ENCODE data around the gene PDZD2.

PDZD2 gene

DNA sequence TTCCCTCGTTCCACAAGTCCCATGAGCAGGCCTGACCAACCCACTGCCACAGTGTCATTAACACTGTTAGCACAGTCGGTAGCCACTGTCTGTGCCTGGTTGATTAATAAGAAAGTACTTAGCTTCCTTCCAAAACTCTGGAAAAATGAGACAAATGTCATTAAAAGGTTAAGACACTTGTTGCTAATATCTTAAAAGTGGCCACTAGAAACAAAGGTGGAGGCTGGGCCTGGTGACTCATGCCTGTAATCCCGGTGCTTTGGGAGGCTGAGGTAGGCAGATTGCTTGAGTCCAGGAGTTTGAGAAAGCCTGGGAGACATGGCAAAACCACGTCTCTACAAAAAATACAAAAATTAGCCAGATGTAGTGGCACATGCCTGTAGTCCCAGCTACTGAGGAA lies 194.0 kb downstream of the PDZD2 start:
- DNase-seq: no peak

- no peak for DNase-seq
Measured at GRCh38 chr5:31833710-31834109, 194.8 kb downstream of the PDZD2 start.

GRCh38 chr5:31844622-31845345 lies 205.9 kb downstream of the PDZD2 start:
- DNase-seq: no peak

DNA sequence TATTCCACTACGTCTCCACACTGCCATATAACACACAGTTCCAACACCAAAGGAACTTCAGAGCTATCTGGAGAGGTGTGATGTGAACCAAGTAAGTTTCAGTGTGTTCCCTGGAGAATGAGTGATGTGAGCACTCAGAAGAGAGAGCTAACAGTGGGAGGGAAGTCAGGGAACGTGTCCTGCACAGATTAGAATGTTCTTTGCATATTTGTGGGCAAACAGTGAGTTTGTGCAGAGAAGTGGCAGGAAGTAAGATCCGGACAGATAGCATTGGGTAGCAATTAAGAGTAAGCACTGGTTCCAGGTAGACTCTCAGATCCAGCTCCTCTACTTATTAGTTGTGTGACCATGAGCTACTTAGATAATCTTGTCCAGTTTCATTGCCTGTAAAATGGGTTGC lies 206.4 kb downstream of the PDZD2 start:
- no peak for DNase-seq

- no peak for DNase-seq
Measured at GRCh38 chr5:31846934-31847333, 208.0 kb downstream of the PDZD2 start.

- no peak for DNase-seq
Measured at GRCh38 chr5:31847354-31847753, 208.4 kb downstream of the PDZD2 start.

DNA sequence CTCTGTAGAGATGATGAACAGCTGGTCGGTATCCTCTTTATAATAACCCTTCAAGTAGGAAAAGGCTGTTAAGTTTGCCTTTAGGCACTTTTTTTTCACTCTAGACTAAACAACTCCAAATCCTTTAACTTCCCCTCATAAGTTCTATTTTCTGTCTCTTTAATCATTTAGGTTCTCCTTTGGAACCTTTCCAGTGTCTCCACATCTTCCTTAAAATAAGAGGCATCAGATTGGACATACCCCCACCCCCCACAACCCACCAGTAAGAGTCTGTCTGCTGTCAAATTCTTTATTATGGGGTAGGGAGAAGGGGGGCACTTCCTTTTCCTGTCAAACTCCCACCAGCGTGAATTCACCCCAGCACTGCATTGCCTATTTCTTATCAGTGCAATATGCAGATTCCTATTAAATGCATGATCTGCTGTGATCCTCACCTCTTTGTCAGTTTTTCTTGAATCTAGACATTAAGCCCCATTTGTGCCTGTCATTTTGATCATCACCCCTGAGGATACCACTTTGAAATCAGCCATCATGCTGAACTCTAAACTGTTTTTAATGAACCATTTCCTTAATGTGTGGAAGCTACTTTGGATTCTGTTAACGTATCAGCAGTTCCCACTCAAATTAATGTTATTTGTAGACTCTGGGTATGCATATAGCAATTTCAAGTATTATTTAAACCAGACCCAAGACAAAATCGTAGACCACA lies 212.2 kb downstream of the PDZD2 start:
- no peak for DNase-seq

- DNase-seq: no peak
Measured at GRCh38 chr5:31853398-31854135, 214.6 kb downstream of the PDZD2 start.

- peak; percentile 41 to 62 (median 61) for DNase-seq
Measured at GRCh38 chr5:31854181-31855133, 215.5 kb downstream of the PDZD2 start.

DNA sequence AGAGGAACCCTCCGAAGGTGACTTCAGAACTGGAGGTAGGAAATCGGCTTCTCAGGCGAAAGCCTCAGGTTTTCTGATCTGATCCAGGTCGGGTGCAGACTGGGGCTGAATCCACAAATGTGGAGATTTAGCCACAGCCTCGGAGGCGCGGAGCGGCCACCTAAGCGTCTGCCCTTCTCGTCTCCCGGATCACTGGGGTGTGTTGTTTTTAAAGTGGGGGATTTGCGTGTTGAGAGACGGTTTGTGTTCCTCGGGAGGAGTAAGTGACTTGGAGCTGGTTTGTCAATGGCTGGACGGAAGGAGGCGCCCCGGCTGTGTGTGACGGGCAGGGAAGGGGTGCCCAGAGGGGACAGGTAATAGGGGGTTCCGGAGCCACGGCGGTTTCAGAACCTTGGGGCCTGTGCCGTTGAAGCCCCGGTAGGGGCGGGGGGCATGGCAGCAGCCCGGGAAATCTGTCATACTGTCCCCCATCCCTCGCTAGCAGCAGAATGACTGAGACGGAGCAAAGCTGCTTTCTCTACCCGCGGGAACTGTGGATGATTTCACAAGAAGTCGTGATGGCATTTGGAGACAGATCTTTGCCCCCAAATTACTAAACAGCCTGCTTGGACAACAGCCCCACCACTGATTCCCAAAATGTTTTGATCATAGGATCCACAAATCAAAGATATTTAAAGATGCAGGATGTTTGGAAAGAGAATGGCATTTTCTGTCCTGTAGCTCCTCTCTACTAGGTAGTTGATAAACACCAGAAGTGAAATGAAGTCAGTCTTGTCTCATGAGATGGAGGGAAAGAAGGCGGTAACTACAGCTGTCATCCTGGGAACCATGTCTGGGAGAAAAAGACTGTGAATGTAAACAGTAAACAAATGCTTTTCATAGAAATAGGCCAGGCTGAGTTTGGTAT lies 216.5 kb downstream of the PDZD2 start:
- DNase-seq: peak in 1 of 3 donors; percentile 7

DNA sequence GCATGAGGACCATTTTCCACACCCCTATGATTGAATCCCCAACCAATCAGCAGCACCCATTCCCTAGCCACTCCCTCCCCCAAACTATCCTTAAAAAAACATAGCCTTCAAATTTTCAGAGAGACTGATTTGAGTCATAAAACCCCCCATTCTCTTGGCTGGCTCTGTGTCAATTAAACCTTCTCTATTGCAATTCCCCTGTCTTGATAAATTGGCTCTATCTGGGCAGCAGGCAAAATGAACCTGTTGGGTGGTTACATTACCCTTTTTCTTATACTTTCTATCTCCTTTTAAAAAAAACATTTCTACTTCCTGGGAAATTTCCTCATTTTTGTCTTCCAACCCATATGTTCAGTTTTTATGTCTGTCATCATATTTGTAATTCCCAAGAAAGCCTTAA lies 220.2 kb downstream of the PDZD2 start:
- DNase-seq: no peak

DNA sequence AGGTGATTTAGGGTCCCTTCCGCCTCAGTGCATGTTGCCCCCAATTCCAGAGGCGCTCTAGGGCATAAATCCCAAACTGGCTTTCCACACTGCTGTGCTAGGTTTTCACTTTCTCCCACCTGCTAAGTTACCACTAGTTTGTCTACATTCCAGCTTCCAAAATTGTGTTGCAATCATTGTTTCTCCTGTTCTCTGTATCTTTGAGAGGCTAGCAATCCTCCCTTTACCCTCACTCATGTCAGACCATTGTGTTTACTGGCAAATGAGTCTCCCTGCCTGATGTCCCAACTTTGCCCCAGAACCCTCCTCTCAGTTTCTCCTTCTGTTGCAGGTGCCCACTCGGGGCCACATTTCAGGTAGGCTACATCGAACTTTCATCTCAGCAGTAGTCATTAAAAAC lies 221.3 kb downstream of the PDZD2 start:
- no peak for DNase-seq

DNA sequence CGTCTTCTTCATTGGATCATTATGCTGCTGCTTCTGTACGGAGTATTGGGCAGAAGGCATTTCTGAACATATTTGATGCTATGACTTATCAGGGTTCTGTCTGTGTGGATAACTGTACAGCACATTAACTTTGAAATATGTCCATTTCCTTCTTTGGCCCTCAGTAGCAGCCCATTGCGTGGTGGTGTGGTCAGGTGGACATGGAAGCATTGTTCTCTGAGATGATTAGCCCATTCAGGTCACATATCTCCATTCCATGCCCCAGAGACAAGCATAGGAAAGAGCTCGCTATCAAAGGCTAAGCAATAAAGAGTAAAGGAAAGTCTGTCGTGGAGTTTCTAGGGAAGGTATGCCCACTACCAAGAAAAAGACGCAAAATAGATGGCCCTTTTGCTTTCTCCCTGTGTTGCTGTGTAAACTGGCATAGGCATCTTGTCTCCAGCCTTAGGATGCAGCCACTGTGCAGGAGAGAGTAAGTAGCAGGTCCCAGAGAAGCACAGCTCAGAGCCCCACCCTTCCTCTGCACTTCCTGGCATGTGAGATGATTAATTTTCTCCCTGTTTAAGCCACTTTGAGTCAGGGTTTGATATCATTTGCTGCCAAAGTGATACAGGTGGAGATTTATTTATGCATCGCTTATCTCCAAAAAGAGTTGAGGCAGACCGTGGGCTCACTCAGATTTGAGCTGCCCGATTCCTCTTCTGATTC lies 221.9 kb downstream of the PDZD2 start:
- no peak for DNase-seq

DNA sequence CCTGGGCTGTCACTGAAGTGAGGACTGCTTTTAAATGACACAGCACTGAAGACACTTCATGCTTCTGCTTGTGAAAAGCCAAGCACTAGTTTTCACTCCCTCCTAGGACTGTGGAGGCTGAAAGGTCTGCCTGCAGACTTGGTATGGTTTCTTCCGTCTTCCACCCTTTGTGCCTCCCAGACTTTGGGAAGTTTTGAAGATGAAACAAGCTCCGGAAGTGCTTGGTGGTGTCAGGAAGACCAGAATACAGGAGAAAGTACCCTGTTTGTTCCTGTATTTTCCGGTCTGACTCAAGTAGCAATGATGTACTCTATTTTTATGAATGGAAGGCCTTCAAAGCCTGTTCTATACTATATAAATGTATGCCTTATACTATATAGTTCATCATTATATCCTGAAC lies 222.7 kb downstream of the PDZD2 start:
- DNase-seq: peak; percentile 11 to 29 (median 22)

- no peak for DNase-seq
Measured at GRCh38 chr5:31863991-31864411, 225.1 kb downstream of the PDZD2 start.

- DNase-seq: no peak
Measured at GRCh38 chr5:31866166-31866565, 227.2 kb downstream of the PDZD2 start.

GRCh38 chr5:31867219-31867618 lies 228.3 kb downstream of the PDZD2 start:
- no peak for DNase-seq

DNA sequence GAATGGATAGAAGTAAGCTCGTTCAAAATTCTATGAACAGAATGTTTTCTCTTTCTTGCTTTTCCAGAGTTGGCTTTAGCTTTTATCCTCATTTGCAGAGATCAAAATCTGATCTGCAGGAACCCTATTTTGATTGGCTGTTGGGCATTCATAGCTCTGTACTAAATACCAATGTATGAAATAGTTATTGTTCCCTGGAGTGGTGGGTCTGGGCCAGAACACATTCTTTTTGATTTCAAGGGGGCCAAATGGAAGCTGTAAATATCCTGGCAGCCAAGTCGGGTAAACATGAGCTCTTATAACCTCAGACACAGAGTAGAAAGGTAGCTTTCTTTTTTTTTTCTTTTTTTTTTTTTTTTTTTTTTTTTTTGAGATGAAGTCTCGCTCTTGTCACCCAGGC lies 241.5 kb downstream of the PDZD2 start:
- no peak for DNase-seq

DNA sequence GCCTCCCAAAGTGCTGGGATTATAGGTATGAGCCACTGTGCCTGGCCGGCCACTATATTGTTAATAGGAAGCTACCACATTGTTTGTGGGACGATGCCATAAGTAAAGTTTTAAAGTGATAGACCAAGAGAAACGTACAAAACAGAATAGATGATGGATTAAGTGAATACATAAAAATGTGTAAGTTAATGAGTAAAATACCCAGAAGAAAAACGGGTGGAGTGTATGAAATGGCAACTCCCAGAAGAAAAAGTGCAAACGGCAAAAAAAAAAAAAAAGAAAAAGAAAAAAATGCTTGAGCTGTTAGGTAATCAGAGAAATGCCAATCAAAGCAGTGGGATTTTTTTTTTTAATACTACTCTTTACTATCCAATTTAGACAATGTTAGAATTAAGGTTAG lies 246.0 kb downstream of the PDZD2 start:
- no peak for DNase-seq

DNA sequence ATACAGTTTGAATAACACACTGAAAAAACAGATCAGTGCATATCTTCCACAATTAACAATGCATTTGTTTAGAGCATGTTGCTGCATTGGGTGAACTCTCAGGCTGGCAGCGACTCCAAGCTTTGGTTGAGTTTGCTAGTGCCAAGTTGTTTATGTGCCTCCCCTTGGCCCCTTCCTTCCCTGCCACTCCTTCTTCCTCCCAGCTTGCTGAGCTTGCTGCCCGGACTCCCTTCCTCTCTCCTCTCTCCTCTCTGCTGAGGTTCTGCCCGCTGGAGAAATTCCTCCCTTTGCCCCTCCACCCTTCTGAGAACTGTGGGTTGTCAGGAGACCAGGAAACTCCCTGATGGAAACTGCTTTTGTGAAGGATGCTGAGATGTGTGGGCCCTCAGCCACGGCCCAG lies 247.3 kb downstream of the PDZD2 start:
- DNase-seq: no peak

DNA sequence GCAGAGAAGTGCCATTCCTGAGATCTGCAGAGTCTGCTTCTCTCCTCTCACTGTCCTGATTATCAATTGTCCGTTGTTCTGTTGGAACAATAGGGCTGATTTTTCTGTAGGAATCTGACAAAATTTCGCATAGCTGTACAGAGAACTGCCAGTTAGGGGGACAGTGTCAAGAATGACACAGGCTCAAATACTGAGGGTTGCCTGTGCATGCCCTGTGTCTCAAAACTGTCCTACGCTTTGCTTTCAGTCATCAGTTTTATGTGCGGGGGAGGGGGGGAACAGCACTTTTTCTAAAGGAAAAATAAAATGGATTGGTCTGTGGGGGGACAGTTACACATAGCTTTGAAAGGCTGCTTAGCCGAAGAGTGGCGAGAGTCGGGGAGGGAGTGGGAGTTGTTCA lies 248.6 kb downstream of the PDZD2 start:
- DNase-seq: no peak
